Measurements from ENCODE around the gene ARHGAP20.
"Not testable (repeated sequence)": the region's sequence is repeated elsewhere in the genome, so short reads cannot be mapped to it uniquely, and the experiment has no call there.

ARHGAP20 gene

GRCh38 chr11:110715541-110715940, 3.3 kb upstream of the ARHGAP20 start:
- no peak for DNase-seq (ENCODE audit: low read depth in 3 of 3, low spot score in 1 of 3)

- DNase-seq (ENCODE audit: low read depth in 3 of 3, low spot score in 1 of 3): no peak
Measured at GRCh38 chr11:110713449-110713776, 1.2 kb upstream of the ARHGAP20 start.

- no peak for DNase-seq (ENCODE audit: low read depth in 3 of 3, low spot score in 1 of 3)
Measured at GRCh38 chr11:110712659-110713448, 617 bp upstream of the ARHGAP20 start.

GRCh38 chr11:110711448-110711775, 825 bp downstream of the ARHGAP20 start:
- DNase-seq (ENCODE audit: low read depth in 3 of 3, low spot score in 1 of 3): no peak

GRCh38 chr11:110710628-110711381, 1.4 kb downstream of the ARHGAP20 start:
- peak in 1 of 3 donors; percentile 0 for DNase-seq (ENCODE audit: low read depth in 3 of 3, low spot score in 1 of 3)

GRCh38 chr11:110704210-110704864, 7.9 kb downstream of the ARHGAP20 start:
- no peak for DNase-seq (ENCODE audit: low read depth in 3 of 3, low spot score in 1 of 3)

GRCh38 chr11:110691926-110692325, 20.3 kb downstream of the ARHGAP20 start:
- no peak for DNase-seq (ENCODE audit: low read depth in 3 of 3, low spot score in 1 of 3)

GRCh38 chr11:110689306-110689705, 22.9 kb downstream of the ARHGAP20 start:
- no peak for DNase-seq (ENCODE audit: low read depth in 3 of 3, low spot score in 1 of 3)

- DNase-seq (ENCODE audit: low read depth in 3 of 3, low spot score in 1 of 3): no peak
Measured at GRCh38 chr11:110679323-110679975, 32.8 kb downstream of the ARHGAP20 start.

- DNase-seq (ENCODE audit: low read depth in 3 of 3, low spot score in 1 of 3): no peak
Measured at GRCh38 chr11:110675548-110675947, 36.7 kb downstream of the ARHGAP20 start.

- DNase-seq (ENCODE audit: low read depth in 3 of 3, low spot score in 1 of 3): no peak
Measured at GRCh38 chr11:110665689-110666465, 46.4 kb downstream of the ARHGAP20 start.

GRCh38 chr11:110655967-110656366, 56.3 kb downstream of the ARHGAP20 start:
- DNase-seq (ENCODE audit: low read depth in 3 of 3, low spot score in 1 of 3): no peak

GRCh38 chr11:110654456-110654855, 57.8 kb downstream of the ARHGAP20 start:
- DNase-seq (ENCODE audit: low read depth in 3 of 3, low spot score in 1 of 3): no peak

- DNase-seq (ENCODE audit: low read depth in 3 of 3, low spot score in 1 of 3): no peak
Measured at GRCh38 chr11:110645253-110645652, 67.0 kb downstream of the ARHGAP20 start.

GRCh38 chr11:110634370-110634769, 77.9 kb downstream of the ARHGAP20 start:
- DNase-seq (ENCODE audit: low read depth in 3 of 3, low spot score in 1 of 3): no peak

- no peak for DNase-seq (ENCODE audit: low read depth in 3 of 3, low spot score in 1 of 3)
Measured at GRCh38 chr11:110631551-110631950, 80.7 kb downstream of the ARHGAP20 start.

- DNase-seq (ENCODE audit: low read depth in 3 of 3, low spot score in 1 of 3): no peak
Measured at GRCh38 chr11:110629594-110629993, 82.6 kb downstream of the ARHGAP20 start.

GRCh38 chr11:110621826-110622225, 90.4 kb downstream of the ARHGAP20 start:
- DNase-seq (ENCODE audit: low read depth in 3 of 3, low spot score in 1 of 3): no peak

GRCh38 chr11:110619366-110619765, 92.9 kb downstream of the ARHGAP20 start:
- not testable (repeated sequence) for DNase-seq (ENCODE audit: low read depth in 3 of 3, low spot score in 1 of 3)

GRCh38 chr11:110614031-110614430, 98.2 kb downstream of the ARHGAP20 start:
- no peak for DNase-seq (ENCODE audit: low read depth in 3 of 3, low spot score in 1 of 3)
